Keratinocyte (primary cell): Measurements from ENCODE around the gene DOCK11. TPM values are rescaled to one million over a fixed set of nuclear protein-coding genes. Genes with fewer than 3 reads are reported as not detected.

Experiments used
- DNase-seq: peaks from one replicate; pipeline ENCODE4 v3.0.0-alpha.2; 2011; ENCODE audit warnings: low read depth, missing footprints, low spot score
- FAIRE-seq: peaks from 2 replicates; lab custom pipeline; 2011; peaks lifted over from hg19 to GRCh38; lab: Jason Lieb, UNC
- H2AFZ ChIP-seq: 2 replicates; pipeline ENCODE4 v1.6.0; 2012; ENCODE audit warnings: low read length, control low read depth, inconsistent platforms; ENCODE audit not compliant: control insufficient read depth
- H3K27ac ChIP-seq: 2 replicates; pipeline ENCODE4 v1.5.1; 2011; ENCODE audit warnings: low read length; ENCODE audit not compliant: control insufficient read depth, insufficient read depth
- H3K27me3 ChIP-seq: 3 replicates; pipeline ENCODE4 v1.6.0; 2011; ENCODE audit warnings: low read length; ENCODE audit not compliant: control insufficient read depth, insufficient read depth; ENCODE audit errors: extremely low read depth
- H3K36me3 ChIP-seq, 2 experiments: 2 replicates in 1 of 2; 3 replicates in 1 of 2; pipeline ENCODE4 v1.5.1; 2011; ENCODE audit warnings: low read length in 2 of 2, mild to moderate bottlenecking in 1 of 2; ENCODE audit not compliant: control insufficient read depth in 2 of 2, insufficient read depth in 2 of 2; ENCODE audit errors: extremely low read depth in 1 of 2
- H3K4me1 ChIP-seq: 3 replicates; pipeline ENCODE4 v1.5.1; 2011; ENCODE audit warnings: low read length; ENCODE audit not compliant: control insufficient read depth, insufficient read depth; ENCODE audit errors: extremely low read depth
- H3K4me2 ChIP-seq: 3 replicates; pipeline ENCODE4 v1.6.0; 2011; ENCODE audit warnings: low read depth, low read length; ENCODE audit not compliant: control insufficient read depth, insufficient read depth; ENCODE audit errors: extremely low read depth
- H3K4me3 ChIP-seq, 3 experiments: fragments of 200-600 bp in 1 of 3; sonication (generic) in 1 of 3; 2 replicates in 2 of 3; 3 replicates in 1 of 3; pipeline ENCODE4 v1.5.1; 2011 to 2016; ENCODE audit warnings: low read length in 3 of 3, mild to moderate bottlenecking in 3 of 3, control low read depth in 2 of 3, inconsistent platforms in 1 of 3, low read depth in 1 of 3, mixed read lengths in 1 of 3, mixed run types in 1 of 3, moderate library complexity in 1 of 3; ENCODE audit not compliant: control insufficient read depth in 2 of 3, insufficient read depth in 2 of 3; ENCODE audit errors: extremely low read depth in 1 of 3
- H3K79me2 ChIP-seq: 2 replicates; pipeline ENCODE4 v1.6.0; 2012; ENCODE audit warnings: low read length; ENCODE audit not compliant: control insufficient read depth, insufficient read depth
- H3K9ac ChIP-seq: 3 replicates; pipeline ENCODE4 v1.6.0; 2011; ENCODE audit warnings: low read length; ENCODE audit not compliant: control insufficient read depth, insufficient read depth; ENCODE audit errors: extremely low read depth
- H3K9me1 ChIP-seq: 3 replicates; pipeline ENCODE4 v1.6.0; 2011; ENCODE audit warnings: low read length; ENCODE audit not compliant: control insufficient read depth, insufficient read depth; ENCODE audit errors: extremely low read depth
- H3K9me3 ChIP-seq: 2 replicates; pipeline ENCODE4 v1.5.1; 2012; ENCODE audit warnings: low read depth, low read length; ENCODE audit not compliant: control insufficient read depth
- H4K20me1 ChIP-seq: 3 replicates; pipeline ENCODE4 v1.6.0; 2011; ENCODE audit warnings: low read length; ENCODE audit not compliant: control insufficient read depth, insufficient read depth; ENCODE audit errors: extremely low read depth
- EZH2 ChIP-seq: IDR thresholded peaks from one replicate; pipeline ENCODE4 v1.6.1; 2012; ENCODE audit warnings: inconsistent platforms, mild to moderate bottlenecking, low read length, moderate library complexity
- dilution Hi-C: fragments of 300-500 bp; cut with MboI; formaldehyde crosslinking; loops from one replicate; pipeline ENCODE4 v1.7.0; 2020; ENCODE audit warnings: low sequenced_read_pairs; ENCODE audit not compliant: extremely low pct_ligation_motif_present
- polyA plus RNA-seq, 5 experiments: library from polyadenylated mRNA; depleted of rRNA in 3 of 5; stranded (reverse) in 3 of 5; stranded (forward) in 1 of 5; unstranded in 1 of 5; fragments of >200 nt; gene quantifications; 1 replicate in 1 of 5; 2 replicates in 3 of 5; 3 replicates in 1 of 5; pipeline versions ENCODE4 v1.2.1 to v1.2.3, GENCODE V29; 2011 to 2012; ENCODE audit warnings: missing spikeins in 2 of 5, low read depth in 1 of 5, low replicate concordance in 1 of 5
- TF ChIP-seq, protein P1 (sequence below), 3 experiments: IDR thresholded peaks in 1 of 3; conservative IDR thresholded peaks in 1 of 3; optimal IDR thresholded peaks in 1 of 3; 2 replicates in 2 of 3; 3 replicates in 1 of 3; pipeline versions ENCODE3 to v1.5.1; 2011; ENCODE audit warnings: low read length in 3 of 3, mild to moderate bottlenecking in 3 of 3, moderate library complexity in 2 of 3, control low read depth in 1 of 3, inconsistent platforms in 1 of 3; ENCODE audit not compliant: insufficient read depth in 2 of 3; ENCODE audit errors: extremely low read depth in 1 of 3

DOCK11 gene
- polyA plus RNA-seq, 1 donor (not counting 4 experiments of a cell fraction or from before 2014, with no cell fraction given): 4.6 TPM

DNA sequence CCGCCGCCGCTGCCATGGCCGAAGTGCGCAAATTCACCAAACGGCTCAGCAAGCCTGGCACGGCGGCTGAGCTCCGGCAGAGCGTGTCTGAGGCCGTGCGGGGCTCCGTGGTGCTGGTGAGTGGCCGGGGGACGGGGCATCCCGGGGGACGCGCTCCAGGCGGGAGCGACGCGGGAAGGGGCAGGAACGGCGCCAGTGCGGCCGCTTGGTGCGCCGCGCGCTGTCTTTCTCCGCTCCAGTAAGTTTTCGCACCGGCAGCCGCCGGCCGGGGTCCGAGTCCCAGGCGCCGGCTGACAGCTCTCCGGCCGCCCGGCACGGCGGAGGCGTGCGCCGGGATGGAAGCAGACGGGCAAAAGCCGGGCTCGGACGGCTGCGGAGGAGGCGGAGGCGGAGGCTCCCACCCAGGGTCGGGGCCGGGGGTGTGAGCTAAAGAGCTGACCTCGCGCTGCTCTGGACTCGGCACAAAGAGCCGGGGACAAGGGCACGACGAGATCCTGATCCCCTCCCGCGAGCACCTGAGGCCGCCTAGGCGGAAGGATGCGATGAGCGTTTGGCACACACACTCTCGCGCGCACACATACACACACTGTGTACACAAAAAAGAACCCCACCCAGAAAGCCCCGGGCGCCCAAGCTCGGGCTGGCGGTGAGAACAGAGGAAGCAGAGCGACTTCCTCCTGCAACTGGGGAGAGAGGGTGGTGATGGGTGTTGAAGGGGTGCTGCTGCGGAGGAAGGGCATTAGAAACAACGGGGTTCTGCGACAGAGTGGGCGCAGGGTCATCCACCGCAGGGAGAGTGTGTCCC is 545 bp downstream of the DOCK11 start:
- H3K4me1 ChIP-seq: no peaks in the 10 kb centered on the region
- H3K9me3 ChIP-seq: no peaks in the 10 kb centered on the region
- no peaks in the 10 kb centered on the region for H3K36me3 ChIP-seq
- H3K27me3 ChIP-seq: no peaks in the 10 kb centered on the region
- H3K27ac ChIP-seq: no peak overlapping the region
- FAIRE-seq (no peak), DNase-seq (no peak)
- no peaks in the 10 kb centered on the region for H4K20me1 ChIP-seq
- no peaks in the 10 kb centered on the region for H3K79me2 ChIP-seq
- peak overlapping the region; percentile 33 for H3K9ac ChIP-seq
- H3K9me1 ChIP-seq: no peaks in the 10 kb centered on the region
- peak overlapping the region; percentile 74 for H2AFZ ChIP-seq
- peak overlapping the region; percentile 52 to 65 (median 63) for H3K4me3 ChIP-seq
- dilution Hi-C loops: no loop called here
- TF ChIP-seq EZH2: no peak
- TF ChIP-seq, protein P1, sequence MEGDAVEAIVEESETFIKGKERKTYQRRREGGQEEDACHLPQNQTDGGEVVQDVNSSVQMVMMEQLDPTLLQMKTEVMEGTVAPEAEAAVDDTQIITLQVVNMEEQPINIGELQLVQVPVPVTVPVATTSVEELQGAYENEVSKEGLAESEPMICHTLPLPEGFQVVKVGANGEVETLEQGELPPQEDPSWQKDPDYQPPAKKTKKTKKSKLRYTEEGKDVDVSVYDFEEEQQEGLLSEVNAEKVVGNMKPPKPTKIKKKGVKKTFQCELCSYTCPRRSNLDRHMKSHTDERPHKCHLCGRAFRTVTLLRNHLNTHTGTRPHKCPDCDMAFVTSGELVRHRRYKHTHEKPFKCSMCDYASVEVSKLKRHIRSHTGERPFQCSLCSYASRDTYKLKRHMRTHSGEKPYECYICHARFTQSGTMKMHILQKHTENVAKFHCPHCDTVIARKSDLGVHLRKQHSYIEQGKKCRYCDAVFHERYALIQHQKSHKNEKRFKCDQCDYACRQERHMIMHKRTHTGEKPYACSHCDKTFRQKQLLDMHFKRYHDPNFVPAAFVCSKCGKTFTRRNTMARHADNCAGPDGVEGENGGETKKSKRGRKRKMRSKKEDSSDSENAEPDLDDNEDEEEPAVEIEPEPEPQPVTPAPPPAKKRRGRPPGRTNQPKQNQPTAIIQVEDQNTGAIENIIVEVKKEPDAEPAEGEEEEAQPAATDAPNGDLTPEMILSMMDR (optimal IDR thresholded peaks at IDR 0.05 in 1 of 3, IDR thresholded peaks at IDR 0.05 in 1 of 3, conservative IDR thresholded peaks at IDR 0.05 in 1 of 3; ENCODE audit: extremely low read depth in 1 of 3, insufficient read depth in 2 of 3, low read length in 3 of 3): no peak
- H3K4me2 ChIP-seq: peak overlapping the region; percentile 71

DNA sequence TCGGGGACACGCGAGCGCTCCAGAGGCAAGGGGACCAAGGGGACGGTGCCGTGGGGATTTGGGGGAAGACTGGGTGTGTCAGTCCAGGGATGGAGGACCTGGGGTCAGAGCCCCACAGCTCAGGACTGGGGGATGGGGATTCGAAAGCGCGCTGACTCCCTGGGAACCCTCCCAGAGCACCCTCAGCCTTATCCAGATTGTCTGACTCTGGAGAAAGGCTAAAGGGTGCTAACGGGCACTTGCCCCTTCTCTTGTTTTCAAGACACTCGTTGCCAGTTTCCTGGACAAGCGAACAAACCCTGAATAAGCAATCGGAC is 1.1 kb downstream of the DOCK11 start:
- Histone ChIP-seq H3K9me3 (no peaks in the 10 kb centered on the region), H3K79me2 (no peaks in the 10 kb centered on the region), H3K36me3 (no peaks in the 10 kb centered on the region), H4K20me1 (no peaks in the 10 kb centered on the region), H2AFZ (peak overlapping the region; percentile 74), H3K4me2 (peak overlapping the region; percentile 71), H3K27me3 (no peaks in the 10 kb centered on the region), H3K9me1 (no peaks in the 10 kb centered on the region), H3K4me1 (no peaks in the 10 kb centered on the region), H3K4me3 (peak overlapping the region; percentile 52 to 65 (median 63)), H3K27ac (no peak overlapping the region), H3K9ac (peak overlapping the region; percentile 33)
- no peak for TF ChIP-seq EZH2
- TF ChIP-seq, protein P1 (optimal IDR thresholded peaks at IDR 0.05 in 1 of 3, IDR thresholded peaks at IDR 0.05 in 1 of 3, conservative IDR thresholded peaks at IDR 0.05 in 1 of 3; ENCODE audit: extremely low read depth in 1 of 3, insufficient read depth in 2 of 3, low read length in 3 of 3): no peak
- dilution Hi-C loops: no loop called here
- FAIRE-seq (no peak), DNase-seq (no peak)
